Hepatocyte (in vitro differentiated cells): Measurements from ENCODE around the gene NPEPL1.

Experiments
- CTCF ChIP-seq: fragments of 200-600 bp; sonication (generic); IDR thresholded peaks from 2 replicates; pipeline ENCODE4 v1.5.1; 2016; ENCODE audit warnings: antibody characterized with exemption, mild to moderate bottlenecking; ENCODE audit not compliant: poor library complexity
- EZH2 ChIP-seq: fragments of 200-600 bp; sonication (generic); IDR thresholded peaks from 2 replicates; pipeline ENCODE4 v1.6.1; 2016; ENCODE audit warnings: antibody characterized with exemption, mild to moderate bottlenecking, borderline replicate concordance

- TF ChIP-seq CTCF (no peak), EZH2 (no peak)
These were observed 56.6 kb downstream of the NPEPL1 start for GRCh38 chr20:58749098-58749769.
